Measurements from ENCODE around the gene PLA2R1.

The PLA2R1 gene

DNA sequence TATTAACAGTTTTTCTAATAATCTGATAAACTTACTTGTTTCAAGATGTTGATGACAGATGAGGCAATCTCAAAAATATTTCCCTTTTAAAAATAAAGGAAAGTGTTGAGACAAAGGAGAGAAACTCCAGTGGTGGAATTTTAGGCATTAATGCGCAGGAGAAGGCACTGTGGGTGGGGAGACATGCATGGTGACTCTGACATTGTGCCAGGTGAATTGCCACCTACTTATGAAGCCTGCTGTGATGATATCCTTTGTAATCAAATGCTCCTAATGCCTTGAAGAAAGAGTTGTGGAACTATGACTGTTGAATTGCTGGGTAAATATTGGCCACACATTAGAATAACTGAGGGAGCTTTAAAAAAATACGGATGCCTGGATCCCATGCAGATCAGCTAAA, 101.4 kb downstream of the PLA2R1 start:
- no peak overlapping the region for H3K9ac ChIP-seq (ENCODE audit: low read length)
- no peaks in the 10 kb centered on the region for H3K36me3 ChIP-seq (ENCODE audit: control insufficient read depth, insufficient read depth, low read length)
- no peak overlapping the region for H3K4me3 ChIP-seq (ENCODE audit: low read length)
- H3K4me1 ChIP-seq (ENCODE audit: control insufficient read depth, insufficient read depth, low read length) = peaks cover 2% of the 10 kb centered on the region
- no peak overlapping the region for H3K27ac ChIP-seq (ENCODE audit: low read depth, low read length)
- no peaks in the 10 kb centered on the region for H3K27me3 ChIP-seq (ENCODE audit: control insufficient read depth, insufficient read depth, low read length)

DNA sequence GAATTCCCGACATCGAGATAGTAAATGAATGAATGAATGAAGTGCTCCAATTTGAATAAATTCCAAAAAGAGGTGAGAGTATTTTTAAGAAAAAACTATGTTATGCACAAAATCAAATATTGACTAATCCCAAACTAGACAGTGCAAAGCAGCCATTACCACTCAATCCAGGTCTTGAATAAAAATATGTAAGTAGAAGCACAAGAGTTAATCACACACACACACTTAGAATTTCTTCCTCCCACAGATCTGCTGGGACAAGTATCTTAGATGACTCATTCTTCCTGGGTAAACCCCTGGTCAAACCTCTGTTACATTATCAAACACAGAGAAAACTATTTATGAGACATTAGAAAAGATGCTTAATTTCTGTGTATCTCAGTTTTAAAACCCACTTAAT, 102.0 kb downstream of the PLA2R1 start:
- Histone ChIP-seq H3K27ac (ENCODE audit: low read depth, low read length) (no peak overlapping the region), H3K9ac (ENCODE audit: low read length) (no peak overlapping the region), H3K27me3 (ENCODE audit: control insufficient read depth, insufficient read depth, low read length) (no peaks in the 10 kb centered on the region), H3K4me1 (ENCODE audit: control insufficient read depth, insufficient read depth, low read length) (peaks cover 2% of the 10 kb centered on the region), H3K4me3 (ENCODE audit: low read length) (no peak overlapping the region), H3K36me3 (ENCODE audit: control insufficient read depth, insufficient read depth, low read length) (no peaks in the 10 kb centered on the region)

DNA sequence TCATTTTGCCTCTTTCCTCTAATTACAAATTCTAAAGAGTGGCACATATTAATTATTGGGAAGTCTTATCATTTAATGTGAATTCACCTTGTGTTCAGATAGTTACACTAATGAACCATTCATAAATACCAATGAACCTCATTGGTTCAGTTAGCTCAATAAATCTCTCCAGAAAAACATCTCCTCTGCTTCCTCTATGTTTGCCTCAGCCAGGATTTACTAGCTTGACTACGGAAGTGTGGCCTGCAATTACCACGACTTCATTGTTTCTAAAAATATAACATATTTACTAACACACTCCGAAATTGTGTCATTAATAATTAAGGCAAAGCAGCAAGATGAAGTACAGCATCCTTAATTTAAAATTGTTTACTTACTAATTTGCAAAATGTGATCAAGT, 103.3 kb downstream of the PLA2R1 start:
- no peaks in the 10 kb centered on the region for H3K36me3 ChIP-seq (ENCODE audit: control insufficient read depth, insufficient read depth, low read length)
- no peaks in the 10 kb centered on the region for H3K27me3 ChIP-seq (ENCODE audit: control insufficient read depth, insufficient read depth, low read length)
- peaks cover 2% of the 10 kb centered on the region for H3K4me1 ChIP-seq (ENCODE audit: control insufficient read depth, insufficient read depth, low read length)
- no peak overlapping the region for H3K27ac ChIP-seq (ENCODE audit: low read depth, low read length)
- no peak overlapping the region for H3K4me3 ChIP-seq (ENCODE audit: low read length)
- no peak overlapping the region for H3K9ac ChIP-seq (ENCODE audit: low read length)

DNA sequence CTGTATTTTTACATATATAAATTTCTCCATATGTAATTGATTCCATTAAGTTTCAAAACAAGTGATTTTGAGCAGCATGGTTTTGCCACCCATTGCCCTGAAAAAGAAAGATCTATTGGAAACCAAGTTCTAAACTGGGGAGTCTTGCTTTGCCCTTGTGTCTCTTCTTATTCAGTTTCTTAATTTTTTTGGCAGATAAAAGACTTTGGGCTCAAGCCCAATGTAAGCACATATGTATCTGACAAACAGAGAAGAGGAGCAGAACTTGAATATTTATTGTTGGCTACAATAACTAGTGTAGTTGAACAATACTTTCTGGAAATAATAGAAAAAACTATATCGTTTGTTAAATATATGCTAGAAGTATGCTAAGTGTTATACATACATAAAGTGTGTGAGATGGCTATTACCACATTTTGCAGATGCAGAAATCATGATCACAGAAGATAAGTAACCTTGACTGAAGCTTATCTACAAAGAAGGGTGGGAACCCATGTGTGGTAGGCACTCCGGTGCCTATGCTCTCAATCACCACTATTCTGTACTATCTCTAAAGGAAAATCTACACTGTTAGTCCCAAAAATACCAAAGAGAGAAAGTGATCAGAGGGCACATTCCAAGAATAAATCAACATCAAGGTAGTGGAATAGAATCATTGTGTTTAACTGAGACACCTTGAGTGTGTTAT, 109.1 kb downstream of the PLA2R1 start:
- H3K36me3 ChIP-seq (ENCODE audit: control insufficient read depth, insufficient read depth, low read length) = no peaks in the 10 kb centered on the region

DNA sequence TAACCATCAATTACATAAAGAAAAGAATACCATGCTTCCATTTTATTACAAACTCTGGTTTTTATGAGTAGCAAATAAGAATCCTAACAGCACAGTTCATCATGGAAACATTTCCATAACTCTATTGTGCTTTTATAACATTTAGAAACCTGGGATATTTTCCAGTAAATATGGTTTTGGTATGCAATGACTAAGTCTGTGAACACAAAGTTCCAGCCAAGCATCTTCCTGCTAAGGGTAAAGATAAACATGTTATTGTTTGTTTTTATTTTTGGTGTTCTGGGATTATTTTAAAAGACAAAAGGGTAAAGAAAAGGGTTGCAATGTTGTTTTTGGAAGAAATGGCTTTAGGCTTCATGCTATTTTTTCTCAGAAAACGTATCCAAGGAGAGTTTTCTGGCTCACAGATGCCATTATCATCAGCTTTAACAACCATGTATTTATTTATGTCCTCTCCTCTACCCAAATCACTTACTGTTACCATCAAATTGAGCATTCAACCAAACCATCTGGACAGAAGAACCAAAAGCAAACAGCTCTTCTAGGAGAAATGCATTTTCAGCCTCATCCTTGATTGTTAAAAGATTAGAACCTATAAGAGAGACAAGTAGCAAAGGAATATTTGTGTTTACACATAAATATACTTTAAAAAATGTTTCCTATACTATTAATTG, 116.0 kb downstream of the PLA2R1 start:
- H3K27me3 ChIP-seq (ENCODE audit: control insufficient read depth, insufficient read depth, low read length) = no peaks in the 10 kb centered on the region
- H3K27ac ChIP-seq (ENCODE audit: low read depth, low read length) = no peak overlapping the region
- no peaks in the 10 kb centered on the region for H3K4me1 ChIP-seq (ENCODE audit: control insufficient read depth, insufficient read depth, low read length)
- H3K9ac ChIP-seq (ENCODE audit: low read length) = no peak overlapping the region
- H3K4me3 ChIP-seq (ENCODE audit: low read length) = no peak overlapping the region
- no peaks in the 10 kb centered on the region for H3K36me3 ChIP-seq (ENCODE audit: control insufficient read depth, insufficient read depth, low read length)

More for the DNA sequence above, 109.1 kb downstream of the PLA2R1 start:
- Histone ChIP-seq H3K4me3 (ENCODE audit: low read length) (no peak overlapping the region), H3K9ac (ENCODE audit: low read length) (no peak overlapping the region), H3K27me3 (ENCODE audit: control insufficient read depth, insufficient read depth, low read length) (no peaks in the 10 kb centered on the region), H3K27ac (ENCODE audit: low read depth, low read length) (no peak overlapping the region), H3K4me1 (ENCODE audit: control insufficient read depth, insufficient read depth, low read length) (no peaks in the 10 kb centered on the region)

DNA sequence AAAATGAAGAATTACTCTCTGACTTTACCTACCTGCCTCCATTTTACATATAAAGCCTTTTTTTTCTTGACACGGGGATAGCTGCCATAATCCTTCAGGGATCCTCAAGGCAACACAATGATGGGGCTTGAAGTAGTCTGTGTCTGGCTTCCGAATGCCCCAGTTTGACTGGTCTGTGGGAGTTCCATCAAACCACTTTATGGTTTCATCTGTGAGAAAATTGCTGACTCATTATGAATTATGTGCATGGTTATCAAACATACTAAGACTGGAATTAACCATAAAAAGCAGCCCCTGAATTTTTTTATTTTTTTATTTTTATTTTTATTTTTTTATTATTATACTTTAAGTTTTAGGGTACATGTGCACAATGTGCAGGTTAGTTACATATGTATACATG, 117.5 kb downstream of the PLA2R1 start:
- Histone ChIP-seq H3K4me1 (ENCODE audit: control insufficient read depth, insufficient read depth, low read length) (no peaks in the 10 kb centered on the region), H3K9ac (ENCODE audit: low read length) (no peak overlapping the region), H3K36me3 (ENCODE audit: control insufficient read depth, insufficient read depth, low read length) (no peaks in the 10 kb centered on the region), H3K27me3 (ENCODE audit: control insufficient read depth, insufficient read depth, low read length) (no peaks in the 10 kb centered on the region), H3K4me3 (ENCODE audit: low read length) (no peak overlapping the region), H3K27ac (ENCODE audit: low read depth, low read length) (no peak overlapping the region)

DNA sequence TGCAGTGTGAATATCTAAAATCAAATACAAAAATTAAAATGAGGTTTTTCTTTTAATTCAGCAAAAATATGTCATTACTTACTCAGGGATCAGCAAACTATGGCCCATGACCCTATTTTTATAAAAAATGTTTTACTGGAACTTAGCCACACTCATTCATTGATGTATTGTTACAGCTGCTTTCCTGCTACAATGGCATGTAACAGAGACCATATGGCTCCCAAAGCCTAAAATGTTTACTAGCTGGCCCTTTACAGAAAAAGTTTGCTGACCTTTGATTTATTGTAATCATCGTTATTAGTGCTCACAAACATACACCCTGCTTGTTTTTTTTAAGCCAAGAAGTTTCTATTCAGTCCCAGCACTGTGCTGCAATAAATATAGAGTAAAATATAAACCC, 120.3 kb downstream of the PLA2R1 start:
- no peak overlapping the region for H3K4me3 ChIP-seq (ENCODE audit: low read length)
- no peak overlapping the region for H3K9ac ChIP-seq (ENCODE audit: low read length)
- H3K27me3 ChIP-seq (ENCODE audit: control insufficient read depth, insufficient read depth, low read length) = no peaks in the 10 kb centered on the region
- H3K36me3 ChIP-seq (ENCODE audit: control insufficient read depth, insufficient read depth, low read length) = no peaks in the 10 kb centered on the region
- no peak overlapping the region for H3K27ac ChIP-seq (ENCODE audit: low read depth, low read length)
- no peaks in the 10 kb centered on the region for H3K4me1 ChIP-seq (ENCODE audit: control insufficient read depth, insufficient read depth, low read length)

DNA sequence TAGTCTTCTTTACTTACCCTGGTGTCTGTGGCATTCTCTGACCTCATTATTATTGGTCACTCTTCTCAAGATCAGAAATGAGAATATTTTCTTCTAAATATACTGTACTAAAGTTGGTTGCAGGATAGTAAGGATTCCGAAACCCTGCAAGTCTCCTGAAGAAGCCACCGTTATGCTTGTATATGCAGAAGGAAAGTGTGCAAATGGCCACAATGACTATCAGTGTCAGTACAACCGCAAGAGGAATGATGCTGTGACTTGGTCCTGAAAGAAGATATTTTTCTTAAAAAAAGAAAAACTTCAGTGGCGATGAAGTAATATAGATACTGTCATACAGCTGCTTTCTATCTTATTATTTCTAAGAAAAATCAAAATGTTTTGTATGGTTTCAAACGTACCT, 120.7 kb downstream of the PLA2R1 start:
- H3K4me1 ChIP-seq (ENCODE audit: control insufficient read depth, insufficient read depth, low read length) = no peaks in the 10 kb centered on the region

DNA sequence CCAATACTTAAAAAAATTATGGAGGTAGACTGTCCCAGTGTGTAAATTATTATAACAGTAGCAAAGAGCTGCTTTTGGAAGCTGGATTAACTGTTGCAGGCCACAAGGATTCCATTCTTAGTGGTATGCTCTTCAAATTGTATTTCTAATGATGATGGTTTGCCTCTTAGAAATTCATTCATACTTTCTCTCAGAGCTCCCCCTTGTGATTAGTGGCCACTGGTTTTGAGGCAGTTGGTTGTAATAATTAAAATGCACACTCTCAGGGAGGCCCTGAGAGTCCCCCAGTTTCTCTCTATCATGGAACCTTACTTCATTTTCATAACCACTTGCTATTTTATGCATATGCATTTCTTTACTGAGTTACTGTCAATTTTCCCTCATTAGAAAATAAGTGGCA, 122.5 kb downstream of the PLA2R1 start:
- Histone ChIP-seq H3K4me1 (ENCODE audit: control insufficient read depth, insufficient read depth, low read length) (no peaks in the 10 kb centered on the region), H3K4me3 (ENCODE audit: low read length) (no peak overlapping the region), H3K27me3 (ENCODE audit: control insufficient read depth, insufficient read depth, low read length) (no peaks in the 10 kb centered on the region), H3K36me3 (ENCODE audit: control insufficient read depth, insufficient read depth, low read length) (no peaks in the 10 kb centered on the region), H3K27ac (ENCODE audit: low read depth, low read length) (no peak overlapping the region), H3K9ac (ENCODE audit: low read length) (no peak overlapping the region)

More for the DNA sequence above, 120.7 kb downstream of the PLA2R1 start:
- H3K4me3 ChIP-seq (ENCODE audit: low read length) = no peak overlapping the region
- H3K9ac ChIP-seq (ENCODE audit: low read length) = no peak overlapping the region
- H3K36me3 ChIP-seq (ENCODE audit: control insufficient read depth, insufficient read depth, low read length) = no peaks in the 10 kb centered on the region
- no peak overlapping the region for H3K27ac ChIP-seq (ENCODE audit: low read depth, low read length)
- H3K27me3 ChIP-seq (ENCODE audit: control insufficient read depth, insufficient read depth, low read length) = no peaks in the 10 kb centered on the region

DNA sequence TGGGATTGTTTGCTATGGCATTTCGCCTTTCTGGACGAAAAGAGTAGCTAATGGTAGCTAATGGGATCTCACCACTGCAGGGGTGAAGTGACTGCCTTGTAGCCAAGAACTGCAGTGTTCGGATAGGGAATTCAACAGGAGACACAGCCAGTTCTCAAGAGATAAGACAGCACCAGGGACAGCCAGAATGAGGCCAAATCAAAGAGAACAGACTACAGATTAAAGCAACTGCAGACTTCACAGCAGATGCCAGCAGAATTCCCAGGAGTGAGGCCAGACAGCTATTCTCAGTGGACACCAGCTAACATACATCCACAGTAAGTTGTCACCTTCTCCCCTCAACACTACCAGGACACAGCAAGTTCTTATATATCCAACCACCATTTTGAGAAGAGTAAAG, 124.0 kb downstream of the PLA2R1 start:
- no peak overlapping the region for H3K27ac ChIP-seq (ENCODE audit: low read depth, low read length)
- H3K4me1 ChIP-seq (ENCODE audit: control insufficient read depth, insufficient read depth, low read length) = no peaks in the 10 kb centered on the region
- H3K4me3 ChIP-seq (ENCODE audit: low read length) = no peak overlapping the region
- H3K9ac ChIP-seq (ENCODE audit: low read length) = no peak overlapping the region
- no peaks in the 10 kb centered on the region for H3K27me3 ChIP-seq (ENCODE audit: control insufficient read depth, insufficient read depth, low read length)
- H3K36me3 ChIP-seq (ENCODE audit: control insufficient read depth, insufficient read depth, low read length) = no peaks in the 10 kb centered on the region

DNA sequence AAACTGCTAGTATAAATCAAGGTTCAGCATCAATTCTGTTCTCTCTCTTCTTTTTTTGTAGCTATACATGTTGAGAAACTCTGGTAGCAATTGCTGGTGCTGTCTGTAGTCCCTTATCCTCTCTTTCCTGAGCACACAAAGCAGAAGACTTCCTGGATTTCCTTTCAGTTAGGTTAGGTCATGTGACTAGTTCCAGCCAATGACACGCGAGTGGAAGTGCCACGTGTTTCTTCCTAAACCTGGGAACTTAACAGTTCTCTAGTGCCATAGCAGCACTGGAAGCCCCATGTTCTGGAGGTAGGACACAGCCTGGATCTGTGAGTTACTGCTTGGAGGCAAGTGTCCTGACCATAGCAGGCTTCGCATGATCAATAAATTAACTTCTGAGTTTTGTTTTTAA, 125.9 kb downstream of the PLA2R1 start:
- Histone ChIP-seq H3K27ac (ENCODE audit: low read depth, low read length) (no peak overlapping the region), H3K9ac (ENCODE audit: low read length) (no peak overlapping the region), H3K27me3 (ENCODE audit: control insufficient read depth, insufficient read depth, low read length) (no peaks in the 10 kb centered on the region), H3K4me3 (ENCODE audit: low read length) (no peak overlapping the region), H3K36me3 (ENCODE audit: control insufficient read depth, insufficient read depth, low read length) (no peaks in the 10 kb centered on the region), H3K4me1 (ENCODE audit: control insufficient read depth, insufficient read depth, low read length) (no peaks in the 10 kb centered on the region)

DNA sequence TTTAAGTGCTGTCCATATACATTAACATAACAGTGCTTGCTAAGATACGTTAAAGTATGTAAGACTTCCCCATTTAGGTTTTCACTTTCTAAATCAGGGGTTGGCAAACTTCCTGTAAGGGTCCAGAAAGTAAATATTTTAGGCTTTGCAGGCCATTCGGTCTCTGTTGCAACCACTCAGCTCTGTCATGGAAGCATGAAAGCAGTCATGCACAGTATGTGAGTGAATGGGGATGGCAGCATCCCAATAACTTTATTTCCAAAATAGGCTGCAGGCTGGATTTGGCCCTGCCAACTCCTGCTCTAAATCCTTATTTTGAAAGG, 128.7 kb downstream of the PLA2R1 start:
- no peak overlapping the region for H3K27ac ChIP-seq (ENCODE audit: low read depth, low read length)
- no peaks in the 10 kb centered on the region for H3K4me1 ChIP-seq (ENCODE audit: control insufficient read depth, insufficient read depth, low read length)
- no peaks in the 10 kb centered on the region for H3K27me3 ChIP-seq (ENCODE audit: control insufficient read depth, insufficient read depth, low read length)
- H3K9ac ChIP-seq (ENCODE audit: low read length) = no peak overlapping the region
- no peak overlapping the region for H3K4me3 ChIP-seq (ENCODE audit: low read length)
- H3K36me3 ChIP-seq (ENCODE audit: control insufficient read depth, insufficient read depth, low read length) = no peaks in the 10 kb centered on the region

DNA sequence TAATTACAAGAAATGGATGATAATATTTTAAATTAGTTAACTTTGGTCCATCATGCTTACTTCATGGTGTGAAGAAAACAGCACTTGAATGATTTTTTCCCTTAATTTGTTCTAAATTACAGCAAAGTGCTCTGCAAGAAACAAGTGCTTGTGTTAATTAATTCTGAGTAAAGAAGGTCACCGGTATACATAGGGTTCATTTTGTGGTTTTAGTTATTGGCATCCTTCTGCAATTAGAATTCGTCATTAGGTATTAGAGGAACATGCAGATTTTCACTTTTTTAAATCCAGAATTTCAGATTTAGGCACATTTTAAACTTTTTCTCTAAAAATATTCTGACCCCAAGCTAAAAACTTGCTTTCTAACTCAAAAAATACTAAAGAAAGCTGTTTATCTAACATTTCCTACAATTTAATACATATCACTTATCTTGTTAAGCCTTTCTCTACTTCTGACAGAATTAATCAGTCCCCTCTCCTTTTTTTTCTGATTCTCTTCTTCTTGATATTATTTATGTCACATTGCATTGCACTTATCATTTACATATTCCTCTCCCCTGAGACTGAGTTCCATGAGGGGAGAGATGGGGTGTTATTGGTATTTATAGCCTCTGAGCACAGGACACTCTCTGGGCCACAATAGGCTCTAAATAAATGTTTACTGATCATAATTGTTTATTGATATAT, 129.2 kb downstream of the PLA2R1 start:
- no peak overlapping the region for H3K9ac ChIP-seq (ENCODE audit: low read length)
- H3K27ac ChIP-seq (ENCODE audit: low read depth, low read length) = no peak overlapping the region
- no peaks in the 10 kb centered on the region for H3K4me1 ChIP-seq (ENCODE audit: control insufficient read depth, insufficient read depth, low read length)
- H3K36me3 ChIP-seq (ENCODE audit: control insufficient read depth, insufficient read depth, low read length) = no peaks in the 10 kb centered on the region
- no peak overlapping the region for H3K4me3 ChIP-seq (ENCODE audit: low read length)
- H3K27me3 ChIP-seq (ENCODE audit: control insufficient read depth, insufficient read depth, low read length) = no peaks in the 10 kb centered on the region

All from rectal smooth muscle tissue (tissue), 1 donor.